ENCODE data around the gene LRRC8B. TPM values are rescaled to one million over a fixed set of nuclear protein-coding genes. Genes with fewer than 3 reads are reported as not detected.

Gene LRRC8B
- total RNA-seq, 1 donor from 2014 or later: 9.8 TPM

- Histone ChIP-seq H3K27ac (no peak overlapping the region), H3K4me1 (no peaks in the 10 kb centered on the region), H3K36me3 (no peaks in the 10 kb centered on the region), H3K4me3 (no peak overlapping the region), H3K9me3 (no peaks in the 10 kb centered on the region), H3K27me3 (no peaks in the 10 kb centered on the region)
- DNase-seq (ENCODE audit: extremely low spot score in 2 of 2): no peak
- TF ChIP-seq POLR2AphosphoS5 (IDR thresholded peaks at IDR 0.05; ENCODE audit: insufficient read depth in 1 of 2, low read depth in 1 of 2): no peak
- TF ChIP-seq CTCF (IDR thresholded peaks at IDR 0.05): no peak
- intact Hi-C loops (cut with DNase I): no loop called here
Measured at GRCh38 chr1:89532866-89533265, 8.2 kb downstream of the LRRC8B start.

- Histone ChIP-seq H3K4me1 (no peaks in the 10 kb centered on the region), H3K4me3 (no peak overlapping the region), H3K27me3 (no peaks in the 10 kb centered on the region), H3K36me3 (no peaks in the 10 kb centered on the region), H3K9me3 (no peaks in the 10 kb centered on the region), H3K27ac (no peak overlapping the region)
- TF ChIP-seq POLR2AphosphoS5 (IDR thresholded peaks at IDR 0.05; ENCODE audit: insufficient read depth in 1 of 2, low read depth in 1 of 2) (no peak), POLR2A (IDR thresholded peaks at IDR 0.05) (no peak), CTCF (IDR thresholded peaks at IDR 0.05) (no peak)
- no peak for DNase-seq (ENCODE audit: extremely low spot score in 2 of 2)
- intact Hi-C loops (cut with DNase I): no loop called here
Measured at GRCh38 chr1:89535537-89535936, 10.9 kb downstream of the LRRC8B start.

DNA sequence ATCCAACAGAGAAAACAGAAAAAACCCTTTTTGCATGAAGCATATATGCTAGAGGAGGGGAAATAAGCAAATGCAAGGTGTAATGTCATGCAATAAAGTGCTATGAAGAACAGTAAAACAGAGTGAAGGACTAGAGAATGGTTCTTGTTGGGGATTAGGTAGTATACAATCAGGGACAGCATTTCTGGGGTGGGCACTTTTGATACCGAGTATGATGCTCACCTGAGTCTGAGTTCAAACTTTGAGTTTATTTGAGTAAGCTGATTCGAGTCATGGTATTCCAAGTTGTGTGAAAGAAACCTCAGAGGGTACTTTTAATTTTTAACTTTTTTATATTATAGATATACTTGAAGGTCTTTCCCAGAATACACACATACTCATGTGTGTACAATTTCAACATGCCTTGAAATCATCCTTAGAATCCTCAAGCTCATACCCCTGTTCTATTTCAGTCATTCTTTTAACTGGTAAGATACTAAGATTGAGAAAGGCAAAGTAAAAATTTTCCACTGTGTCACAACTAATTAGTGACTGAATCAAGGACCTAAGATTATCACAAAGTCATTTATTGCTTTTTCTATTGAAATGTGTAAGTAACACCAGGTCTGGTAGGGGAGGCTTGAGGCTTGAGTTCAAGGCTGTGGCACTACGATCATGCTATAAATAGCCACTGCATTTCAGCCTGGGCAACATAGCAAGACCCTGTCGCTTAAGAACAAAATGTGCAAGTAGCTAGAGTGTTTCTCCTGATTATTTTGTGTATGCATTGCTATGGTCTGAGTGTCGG, 12.1 kb downstream of the LRRC8B start:
- H3K4me3 ChIP-seq: no peak overlapping the region
- DNase-seq (ENCODE audit: extremely low spot score in 2 of 2): no peak
- intact Hi-C loops (cut with DNase I): no loop called here
- no peaks in the 10 kb centered on the region for H3K36me3 ChIP-seq
- no peaks in the 10 kb centered on the region for H3K9me3 ChIP-seq
- no peak overlapping the region for H3K27ac ChIP-seq
- H3K4me1 ChIP-seq: no peaks in the 10 kb centered on the region
- H3K27me3 ChIP-seq: no peaks in the 10 kb centered on the region
- TF ChIP-seq POLR2AphosphoS5 (IDR thresholded peaks at IDR 0.05; ENCODE audit: insufficient read depth in 1 of 2, low read depth in 1 of 2) (no peak), POLR2A (IDR thresholded peaks at IDR 0.05) (no peak), CTCF (IDR thresholded peaks at IDR 0.05) (no peak)

- Histone ChIP-seq H3K27me3 (no peaks in the 10 kb centered on the region), H3K27ac (no peak overlapping the region), H3K9me3 (no peaks in the 10 kb centered on the region), H3K36me3 (no peaks in the 10 kb centered on the region), H3K4me3 (no peak overlapping the region), H3K4me1 (no peaks in the 10 kb centered on the region)
- intact Hi-C loops (cut with DNase I): no loop called here
- TF ChIP-seq CTCF (IDR thresholded peaks at IDR 0.05) (no peak), POLR2AphosphoS5 (IDR thresholded peaks at IDR 0.05; ENCODE audit: insufficient read depth in 1 of 2, low read depth in 1 of 2) (no peak), POLR2A (IDR thresholded peaks at IDR 0.05) (no peak)
- no peak for DNase-seq (ENCODE audit: extremely low spot score in 2 of 2)
Measured at GRCh38 chr1:89538361-89538760, 13.7 kb downstream of the LRRC8B start.

DNA sequence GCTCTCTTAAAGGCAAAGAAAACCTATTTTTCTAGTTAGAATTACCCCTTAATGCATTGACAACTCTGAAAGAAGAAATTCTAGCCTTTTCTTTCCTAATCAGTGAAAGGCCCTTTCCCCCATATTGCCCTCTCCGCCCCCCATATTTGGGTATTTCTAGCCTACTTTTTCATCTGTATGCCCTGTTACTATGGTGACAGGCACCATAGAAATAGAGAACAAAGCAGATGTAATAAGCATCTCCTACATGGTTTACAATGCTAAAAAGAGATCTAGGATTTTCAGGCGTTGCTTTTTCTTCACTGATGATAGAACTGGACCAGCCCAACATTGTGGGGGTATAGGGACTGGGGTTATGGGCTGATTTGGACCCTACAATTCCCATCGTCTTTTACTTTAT, 14.5 kb downstream of the LRRC8B start:
- no peak for DNase-seq (ENCODE audit: extremely low spot score in 2 of 2)
- no peak for TF ChIP-seq CTCF (IDR thresholded peaks at IDR 0.05)
- TF ChIP-seq POLR2AphosphoS5 (IDR thresholded peaks at IDR 0.05; ENCODE audit: insufficient read depth in 1 of 2, low read depth in 1 of 2): no peak
- TF ChIP-seq POLR2A (IDR thresholded peaks at IDR 0.05): no peak
- H3K9me3 ChIP-seq: no peaks in the 10 kb centered on the region
- H3K27ac ChIP-seq: no peak overlapping the region
- intact Hi-C loops (cut with DNase I): no loop called here
- no peaks in the 10 kb centered on the region for H3K36me3 ChIP-seq
- H3K4me3 ChIP-seq: no peak overlapping the region
- H3K27me3 ChIP-seq: no peaks in the 10 kb centered on the region
- H3K4me1 ChIP-seq: no peaks in the 10 kb centered on the region
